GM11168 (cell line): ENCODE measurements around the gene NRG3.

Experiments
- in situ Hi-C: fragments of 300-500 bp; cut with MboI; formaldehyde crosslinking; loops from one replicate; pipeline ENCODE4 v1.12.0; 2022; ENCODE audit warnings: low sequenced_read_pairs; ENCODE audit not compliant: unreplicated experiment

The NRG3 gene

DNA sequence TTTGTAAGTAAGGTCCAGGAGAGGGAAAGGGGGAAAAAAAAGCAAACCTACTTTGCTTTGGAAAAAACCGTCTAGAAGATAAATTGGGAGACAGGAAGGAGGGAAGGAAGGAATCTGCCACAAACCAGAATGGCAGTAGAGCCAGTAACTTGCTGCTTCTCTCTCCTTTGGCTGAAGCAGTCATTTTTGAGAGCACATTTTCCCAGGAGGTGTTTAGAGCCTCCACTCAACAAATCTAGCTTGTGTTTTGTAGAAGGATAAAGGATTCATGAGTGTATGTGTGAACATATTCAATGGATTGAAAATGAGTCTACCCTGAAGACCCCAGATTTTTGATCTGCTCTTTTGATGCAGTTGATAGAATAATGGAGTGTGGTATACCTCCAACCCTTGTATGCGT, 2.6 kb downstream of the NRG3 start:
- in situ Hi-C loops = no loop called here

DNA sequence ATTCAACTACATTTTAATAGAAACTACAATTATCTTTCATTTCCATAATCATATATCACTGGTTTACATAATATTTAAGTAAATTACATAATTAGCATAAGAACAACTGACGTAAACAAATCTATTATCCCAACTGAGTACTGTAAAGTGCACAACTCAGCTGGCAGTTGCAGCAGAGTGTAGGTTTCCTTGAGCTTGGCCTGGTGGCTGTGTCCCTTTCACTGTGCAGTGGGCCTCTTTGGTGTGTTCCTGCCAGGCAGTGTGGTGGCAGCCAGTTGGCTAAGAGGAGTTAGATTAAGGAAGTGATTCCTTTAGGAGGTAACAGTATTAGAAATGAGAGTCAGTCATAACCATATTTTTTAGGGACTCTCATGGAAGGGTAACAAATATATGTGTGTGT, 7.0 kb downstream of the NRG3 start:
- in situ Hi-C loops = no loop called here

DNA sequence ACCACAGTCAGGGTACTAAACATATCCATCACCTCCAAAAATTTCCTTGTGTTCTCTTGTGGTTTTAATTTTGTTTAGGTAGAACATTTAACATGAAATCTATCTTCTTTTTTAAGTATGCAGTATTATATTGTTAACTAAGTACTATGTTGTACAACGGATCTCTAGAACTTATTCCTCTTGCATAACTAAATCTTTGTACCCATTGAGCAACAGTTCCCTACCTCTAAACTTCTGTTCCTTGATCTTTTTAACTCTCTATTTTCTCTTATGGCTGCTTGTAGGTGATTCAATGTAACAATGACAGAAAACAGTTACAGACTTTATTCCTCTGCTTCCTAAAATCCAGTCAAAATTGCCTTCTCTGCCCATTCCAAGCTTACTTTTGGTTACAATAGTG, 9.9 kb downstream of the NRG3 start:
- in situ Hi-C loops = no loop called here

DNA sequence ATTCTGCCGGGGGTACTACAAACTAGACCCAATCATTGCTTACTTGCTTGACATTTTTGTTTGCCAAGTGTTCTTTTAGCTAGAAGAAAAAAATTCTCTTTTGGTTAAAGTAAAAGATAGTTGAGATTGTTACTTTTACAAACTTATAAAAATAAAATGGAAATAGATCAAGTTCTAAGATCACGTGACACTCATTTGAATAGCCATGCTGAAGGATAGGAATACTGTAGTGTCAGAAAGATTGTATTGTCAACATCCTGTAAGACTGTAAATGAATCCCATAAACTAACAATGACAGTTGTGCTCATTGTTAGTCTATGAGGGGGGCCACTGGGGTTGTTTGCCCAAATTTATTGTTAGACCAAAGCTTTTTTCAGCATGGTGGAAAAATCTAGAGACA, 10.5 kb downstream of the NRG3 start:
- in situ Hi-C loops = no loop called here

DNA sequence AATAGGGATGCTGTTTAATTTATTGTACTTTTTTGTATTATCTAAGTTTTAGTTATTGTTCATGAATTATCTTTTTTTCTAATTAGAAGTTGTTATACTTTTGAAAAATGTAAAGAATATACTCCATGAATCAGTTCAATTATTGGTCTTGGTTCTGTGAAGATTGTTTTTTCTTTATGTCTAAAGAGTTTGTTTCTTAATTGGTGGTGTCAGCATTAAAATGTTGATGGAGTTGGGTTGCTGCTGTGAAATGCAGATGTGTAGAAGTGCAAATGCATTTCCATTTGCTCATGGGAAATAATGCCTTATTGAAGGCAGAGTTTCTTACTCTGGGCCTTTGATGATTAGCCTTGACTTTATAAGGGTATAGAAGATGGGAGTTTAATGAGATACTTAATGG, 11.9 kb downstream of the NRG3 start:
- in situ Hi-C loops = no loop called here

DNA sequence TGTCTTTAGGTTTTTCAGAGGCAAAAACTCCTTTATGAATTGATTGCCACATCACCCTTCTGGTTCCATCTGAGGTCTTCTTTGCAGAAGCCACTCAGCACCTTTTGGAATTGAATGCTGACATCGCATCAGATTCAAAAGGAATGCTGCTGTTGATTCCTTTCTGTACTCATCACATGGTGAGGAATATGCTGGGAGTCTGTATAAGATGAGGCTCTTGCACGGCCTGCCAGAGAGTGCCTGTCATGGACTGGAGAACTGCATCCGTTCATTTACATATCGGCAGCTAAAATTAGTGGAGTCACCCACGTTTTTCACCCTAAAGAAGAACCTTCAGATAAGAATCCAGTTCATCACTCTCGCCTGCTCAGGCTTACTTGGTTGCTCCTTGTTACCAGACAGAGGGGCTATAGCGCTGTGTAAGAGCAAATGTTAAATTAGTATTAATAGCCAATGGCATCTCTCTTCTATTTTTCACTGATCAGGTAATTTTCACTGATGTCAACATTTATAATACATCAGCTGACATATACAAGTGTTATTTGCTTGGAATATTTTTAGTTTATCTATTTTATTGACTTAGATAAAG, 14.3 kb downstream of the NRG3 start:
- in situ Hi-C loops = no loop called here

DNA sequence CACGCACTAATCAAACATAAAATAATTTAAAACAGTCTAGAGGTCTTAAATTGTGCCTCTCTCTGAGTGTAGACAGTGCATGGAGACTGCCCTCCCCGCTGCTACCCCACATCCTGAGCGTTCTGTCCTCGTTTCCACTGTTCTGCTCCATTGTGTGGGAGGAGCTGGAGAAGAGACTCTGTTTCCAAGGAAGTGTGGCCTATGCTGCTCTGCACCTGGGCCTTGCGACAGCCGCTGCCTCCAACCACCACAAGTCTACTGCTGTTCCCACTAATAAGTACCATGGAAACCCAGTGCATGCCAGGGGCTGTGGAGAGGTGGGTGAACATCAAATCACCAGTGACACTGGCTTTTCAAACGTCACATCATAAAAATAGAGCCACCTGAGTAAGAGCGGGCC, 19.6 kb downstream of the NRG3 start:
- in situ Hi-C loops = no loop called here

DNA sequence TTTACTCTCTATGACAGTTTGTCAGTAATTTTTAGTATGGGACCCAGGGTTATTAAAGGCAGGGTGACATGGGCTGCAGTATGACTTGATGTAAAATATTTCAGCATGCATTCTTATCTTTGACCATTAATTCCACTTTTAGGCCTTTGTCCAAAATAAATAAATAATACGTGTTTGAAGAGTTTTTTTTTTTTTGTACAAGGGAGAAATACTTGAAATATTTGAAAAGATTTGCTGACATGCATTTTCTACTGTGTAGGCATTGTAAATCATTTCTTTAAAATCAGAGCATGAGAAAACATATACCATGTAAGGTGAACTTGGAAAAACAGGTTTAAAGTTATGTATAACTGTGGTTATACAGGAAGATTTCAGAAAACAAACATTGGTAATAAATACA, 23.5 kb downstream of the NRG3 start:
- in situ Hi-C loops = no loop called here

DNA sequence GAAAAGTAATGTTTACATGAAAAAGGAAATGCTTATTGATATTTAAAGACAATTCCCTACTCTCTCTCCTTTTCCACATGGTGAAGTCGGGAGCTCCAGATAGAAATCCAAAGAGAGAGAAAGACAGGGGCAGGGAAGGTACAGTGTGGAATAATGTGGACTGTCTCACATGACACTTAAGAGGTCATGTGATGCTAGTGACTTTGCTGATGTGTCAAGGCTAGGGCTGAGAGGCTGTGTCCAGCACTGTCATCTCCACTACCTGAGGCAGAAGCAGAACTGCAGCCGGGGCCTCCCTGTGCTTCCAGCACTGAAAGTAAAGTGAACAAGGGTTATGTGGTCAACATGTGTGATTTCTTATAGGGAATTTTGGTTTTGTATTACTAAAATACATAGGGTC, 26.0 kb downstream of the NRG3 start:
- in situ Hi-C loops = no loop called here

DNA sequence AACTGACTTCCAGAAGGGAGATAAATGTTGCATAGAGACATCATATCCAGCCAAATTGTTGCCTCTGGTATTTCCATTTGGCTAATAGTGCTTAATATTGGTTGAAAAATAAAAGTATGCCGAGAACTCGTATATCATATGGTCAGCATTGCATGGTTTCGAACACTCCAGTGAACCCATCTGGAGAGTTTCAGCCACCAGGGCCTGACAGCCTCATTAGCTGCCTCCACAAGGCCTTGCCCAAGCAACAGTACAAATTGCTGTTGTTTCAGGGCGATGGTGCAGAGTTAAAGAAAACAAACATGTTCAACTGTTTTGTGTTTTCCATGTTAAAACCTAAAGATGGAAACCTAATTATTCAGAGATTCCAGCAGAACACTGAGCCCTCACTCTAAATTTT, 28.5 kb downstream of the NRG3 start:
- in situ Hi-C loops = no loop called here

DNA sequence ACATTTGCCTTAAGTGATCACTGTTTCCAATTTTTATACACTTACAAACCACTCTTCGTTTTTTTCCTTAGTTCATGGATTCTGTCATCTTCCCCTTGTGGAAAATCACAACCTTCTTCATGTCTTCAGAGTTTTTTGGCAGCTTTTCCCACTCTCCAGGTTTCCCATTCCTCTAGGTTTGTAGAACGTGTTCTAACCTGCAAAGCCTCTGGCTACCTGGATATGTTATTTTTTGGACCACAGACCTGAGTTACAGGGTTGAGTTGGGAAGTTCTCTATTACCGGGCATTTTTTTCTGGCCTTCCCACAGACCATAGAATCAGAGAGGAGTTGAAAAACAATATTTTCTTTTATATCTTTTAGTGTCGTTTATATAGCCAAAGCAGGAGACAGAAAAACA, 30.2 kb downstream of the NRG3 start:
- in situ Hi-C loops = no loop called here

DNA sequence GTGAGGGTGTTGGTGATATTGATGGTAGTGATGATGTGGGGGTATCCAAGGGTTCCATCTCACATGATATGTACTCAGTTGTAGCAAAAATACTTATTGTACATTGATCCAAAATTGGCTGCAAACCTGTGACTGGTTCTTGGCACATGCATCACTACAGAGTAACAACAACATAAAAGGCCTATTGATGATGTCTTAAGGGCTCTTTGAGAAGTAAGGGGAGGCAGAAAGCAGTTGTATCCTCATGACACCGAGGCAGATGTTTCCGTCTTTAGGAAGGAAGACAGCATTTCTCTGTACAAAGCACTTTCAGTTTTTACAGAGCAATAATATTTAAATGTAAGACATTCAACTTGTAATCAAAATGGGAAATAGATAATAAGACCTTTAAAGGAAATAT, 34.5 kb downstream of the NRG3 start:
- in situ Hi-C loops = no loop called here

DNA sequence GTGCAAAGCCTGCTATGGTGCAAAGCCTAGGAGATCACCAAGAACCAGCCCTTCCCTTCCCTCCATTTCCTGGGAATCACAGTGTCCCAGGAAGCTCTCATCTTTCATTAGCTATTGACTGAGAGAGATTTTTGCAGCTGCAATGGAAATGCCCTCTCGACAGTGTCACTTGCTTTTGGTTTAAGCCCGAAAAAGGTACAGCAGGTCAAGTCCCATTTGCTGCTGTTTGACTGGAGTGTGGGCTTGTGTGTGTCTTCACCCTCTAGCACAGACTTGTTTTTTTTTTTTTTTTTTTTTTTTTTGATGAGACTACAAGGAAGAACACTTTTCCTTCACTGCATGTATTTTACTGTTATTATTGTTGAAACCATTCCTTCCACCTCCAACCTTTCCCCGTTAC, 36.3 kb downstream of the NRG3 start:
- in situ Hi-C loops = no loop called here

DNA sequence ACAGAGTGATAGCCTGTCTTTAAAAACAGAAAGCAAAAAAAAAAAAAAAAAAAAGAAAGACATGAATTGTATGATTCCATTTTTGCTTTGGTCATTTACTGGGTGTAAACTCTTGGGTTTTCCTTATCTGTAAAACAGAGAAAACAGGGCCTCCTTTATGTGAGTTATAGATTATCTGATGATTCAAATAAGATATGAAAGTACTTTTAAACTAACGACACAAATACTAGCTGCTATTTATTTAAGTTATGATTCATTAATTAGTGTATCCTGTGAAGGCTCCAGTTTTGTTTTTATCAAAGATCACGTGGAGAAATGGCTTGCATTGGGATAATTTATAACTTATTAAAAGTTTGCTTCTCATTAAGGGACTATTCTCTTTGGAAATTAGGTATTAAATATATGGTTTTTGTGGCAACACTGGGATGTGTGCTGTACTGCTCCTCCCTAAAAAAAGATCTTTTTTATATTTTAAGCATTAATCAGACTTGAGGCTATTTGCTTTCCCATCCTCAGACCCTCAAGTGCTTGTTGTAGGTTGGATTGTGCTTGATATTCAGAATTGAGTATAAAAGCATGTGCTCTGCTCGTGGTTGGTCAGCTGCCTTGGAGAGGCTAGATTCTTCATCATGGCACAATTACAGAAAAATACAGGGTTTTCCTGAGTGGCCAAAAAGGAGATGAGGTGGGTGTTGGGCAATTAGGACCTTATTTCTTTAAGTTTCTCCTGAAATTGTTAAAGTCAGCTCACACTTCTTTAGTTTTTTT, 39.9 kb downstream of the NRG3 start:
- in situ Hi-C loops = no loop called here

DNA sequence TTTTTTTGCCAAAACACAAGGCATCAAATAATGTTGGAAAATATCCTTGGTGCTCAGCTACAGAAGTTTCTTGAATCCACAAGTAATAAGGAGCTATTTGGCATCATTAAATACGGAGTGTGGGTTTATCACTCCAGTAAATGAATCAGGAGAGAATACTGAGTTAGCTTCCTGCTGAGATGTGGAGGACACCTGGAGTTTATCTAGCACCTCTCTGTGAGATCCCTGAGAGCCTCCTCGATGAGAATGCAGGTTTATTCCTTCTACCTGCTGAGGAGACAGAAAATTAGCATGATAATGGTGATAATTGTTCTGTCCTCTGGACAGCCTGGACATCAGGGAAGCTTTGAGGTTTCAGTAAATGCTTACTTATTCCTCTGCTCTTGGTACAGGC, 40.5 kb downstream of the NRG3 start:
- in situ Hi-C loops = no loop called here

DNA sequence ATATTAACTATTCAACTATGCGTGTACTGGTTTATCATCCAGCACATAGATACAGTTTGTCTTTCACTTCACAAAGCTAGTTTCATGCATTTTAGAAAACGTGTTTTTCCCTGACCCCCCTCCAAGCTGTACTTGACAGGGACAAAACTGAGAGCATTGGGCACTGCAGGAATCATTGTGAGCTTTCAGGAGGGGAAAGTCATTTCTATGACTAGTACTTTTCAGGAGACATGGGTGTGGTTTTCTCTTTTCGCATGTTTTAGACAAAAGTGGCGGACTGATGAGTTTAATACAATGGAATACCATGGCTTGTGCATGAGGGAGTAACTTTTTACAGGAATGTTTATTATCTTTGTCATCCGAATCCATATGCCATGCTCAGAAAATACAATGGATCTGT, 42.7 kb downstream of the NRG3 start:
- in situ Hi-C loops = no loop called here

DNA sequence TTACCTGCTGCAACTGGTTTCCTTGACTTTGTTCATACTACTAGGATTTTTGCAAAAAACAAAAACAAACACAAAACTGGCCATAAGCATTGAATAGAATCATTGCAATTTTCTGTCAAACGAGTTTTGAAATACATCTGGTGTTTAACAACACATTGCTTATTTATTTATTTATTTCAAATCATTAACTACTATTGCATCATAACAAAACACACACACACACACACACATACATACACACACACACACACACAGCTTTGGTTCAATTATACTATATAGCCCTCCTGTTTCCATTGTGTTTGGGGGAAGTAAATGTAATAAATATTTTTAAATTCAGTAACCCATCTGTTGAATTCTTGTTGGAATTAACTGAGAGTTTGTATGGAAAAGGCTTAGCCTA, 43.8 kb downstream of the NRG3 start:
- in situ Hi-C loops = no loop called here

DNA sequence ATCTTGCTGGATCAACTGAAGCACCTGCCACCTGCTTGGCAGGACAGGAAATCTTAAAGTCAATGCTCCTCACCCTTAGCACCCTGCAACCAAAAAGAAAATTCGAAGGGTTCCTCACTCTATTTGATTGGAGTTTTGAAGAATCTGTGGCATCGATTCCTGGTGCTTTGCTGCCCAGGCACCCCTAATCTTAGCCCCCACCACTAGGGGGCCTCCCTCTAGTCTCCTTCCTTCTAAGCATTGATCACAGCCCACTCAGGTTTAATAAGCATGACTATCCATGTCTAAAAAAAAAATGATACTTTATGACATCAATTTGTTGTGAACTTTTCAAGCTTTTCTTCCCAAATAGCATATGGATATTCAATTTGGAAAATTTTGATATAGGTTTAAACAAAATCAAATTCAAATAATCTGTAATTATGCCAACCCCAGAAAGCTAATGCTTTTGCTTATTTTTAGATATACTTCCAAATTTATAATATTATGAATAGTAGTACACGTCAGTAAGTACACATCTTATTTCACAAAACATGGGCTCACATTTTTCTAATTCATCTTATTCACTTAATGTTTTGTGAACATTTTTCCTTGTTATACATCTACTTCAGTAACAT, 45.3 kb downstream of the NRG3 start:
- in situ Hi-C loops = no loop called here

DNA sequence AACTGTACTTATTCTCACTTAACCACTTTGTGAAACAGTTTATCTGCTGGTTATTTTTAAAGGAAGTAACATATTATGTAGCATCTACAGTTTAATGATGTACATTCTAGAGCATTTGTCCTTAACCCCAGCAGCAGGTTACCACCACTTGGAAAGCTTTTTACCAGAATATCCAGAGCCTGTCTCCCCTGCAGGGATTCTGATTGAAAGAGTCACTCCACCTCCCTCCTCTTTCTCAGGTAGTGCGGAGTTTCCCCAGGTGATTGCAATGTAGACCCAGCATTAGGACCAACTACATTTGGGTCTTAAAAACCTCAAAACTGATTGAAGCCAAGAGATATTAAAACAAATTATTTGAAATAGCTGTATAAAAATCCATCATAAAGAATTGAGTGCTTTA, 53.1 kb downstream of the NRG3 start:
- in situ Hi-C loops = no loop called here

DNA sequence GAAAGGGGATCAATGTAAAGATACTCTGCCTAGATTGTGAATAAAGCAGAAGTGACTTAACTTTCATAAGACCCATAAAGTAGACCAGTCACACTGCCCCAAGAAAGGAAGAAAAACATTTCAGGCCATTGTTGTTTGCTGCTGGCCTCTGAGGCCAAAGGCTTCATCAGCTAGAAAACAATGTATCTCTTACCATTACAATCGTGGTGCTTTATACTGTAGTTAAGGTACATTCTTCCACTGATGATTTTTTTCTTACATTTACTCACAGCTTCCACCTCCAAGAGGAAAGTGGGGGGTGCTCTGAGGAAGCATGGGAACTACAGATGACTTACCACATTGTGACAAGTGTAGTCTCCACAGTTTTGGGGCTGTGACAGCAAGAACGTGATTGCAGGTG, 68.6 kb downstream of the NRG3 start:
- in situ Hi-C loops = no loop called here

DNA sequence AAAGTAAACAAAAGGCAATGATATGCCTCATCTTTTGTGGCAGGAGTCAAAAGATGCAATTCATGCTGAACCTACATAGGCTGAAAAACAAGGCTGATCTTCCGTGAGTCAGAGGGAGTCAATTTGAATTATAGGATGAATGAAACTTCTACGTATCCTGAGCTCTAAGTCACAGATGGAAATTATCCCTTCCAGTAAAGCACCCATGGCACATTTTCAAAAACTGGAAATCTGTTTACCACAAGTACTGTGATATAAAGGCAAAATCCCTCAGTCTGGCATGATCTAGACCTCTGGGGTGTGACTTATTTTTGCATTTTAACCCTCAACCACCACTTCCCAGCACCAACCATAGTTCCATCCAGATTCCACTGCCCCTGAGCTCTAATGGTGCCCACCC, 69.6 kb downstream of the NRG3 start:
- in situ Hi-C loops = no loop called here

DNA sequence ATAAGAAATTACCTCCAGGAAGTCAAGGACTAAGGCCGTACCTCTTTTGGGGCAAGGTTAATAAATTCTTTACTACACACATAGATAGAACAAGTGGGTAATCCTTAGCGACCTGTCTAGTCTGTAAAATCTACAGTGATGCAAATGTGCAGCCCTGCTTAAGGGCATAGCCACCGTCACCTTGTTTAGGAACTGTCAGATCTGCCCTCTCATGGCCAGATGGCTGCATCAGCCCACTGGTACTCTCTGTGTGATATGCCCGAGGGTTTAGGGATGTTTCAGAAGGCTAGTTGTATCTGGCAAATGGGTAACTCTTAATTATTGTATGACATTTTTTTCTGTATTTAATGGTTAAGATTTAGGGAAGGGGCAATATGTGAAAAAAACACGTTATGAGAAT, 74.3 kb downstream of the NRG3 start:
- in situ Hi-C loops = no loop called here
